Mononuclear cell (primary cell): ENCODE data around the gene RNF224. TPM values are rescaled to one million over a fixed set of nuclear protein-coding genes. Genes with fewer than 3 reads are reported as not detected.

ENCODE experiments used
- total RNA-seq: library from RNA; depleted of rRNA; stranded (reverse); fragments of >200 nt; gene quantifications from one replicate; pipeline ENCODE4 v1.2.3, GENCODE V29; 2012

RNF224 gene
- total RNA-seq, 1 donor = 0.10 TPM

Other genes starting within 250 kb of the RNF224 start
- 10.8 TPM for gene PTGDS, start 250.0 kb upstream of the RNF224 start, total RNA-seq
- 0.10 TPM for gene LCNL1, start 244.5 kb upstream of the RNF224 start, total RNA-seq
- gene PAXX, start 235.1 kb upstream of the RNF224 start, total RNA-seq = 23.6 TPM
- 3.4 TPM for gene CLIC3, start 230.9 kb upstream of the RNF224 start, total RNA-seq
- gene ABCA2, start 199.3 kb upstream of the RNF224 start, total RNA-seq = 14.7 TPM
- 2.6 TPM for gene FUT7, start 195.4 kb upstream of the RNF224 start, total RNA-seq
- 2.5 TPM for gene NPDC1, start 181.3 kb upstream of the RNF224 start, total RNA-seq
- gene ENTPD2, start 173.4 kb upstream of the RNF224 start, total RNA-seq = not detected
- 3.3 TPM for gene SAPCD2, start 156.9 kb upstream of the RNF224 start, total RNA-seq
- gene UAP1L1, start 150.0 kb upstream of the RNF224 start, total RNA-seq = 6.2 TPM
- 30.3 TPM for gene MAN1B1, start 140.5 kb upstream of the RNF224 start, total RNA-seq
- gene DPP7, start 112.8 kb upstream of the RNF224 start, total RNA-seq = 86.9 TPM
- not detected for gene GRIN1, start 88.3 kb upstream of the RNF224 start, total RNA-seq
- gene LRRC26, start 57.5 kb upstream of the RNF224 start, total RNA-seq = 0.21 TPM
- not detected for gene TMEM210, start 55.4 kb upstream of the RNF224 start, total RNA-seq
- 36.7 TPM for gene ANAPC2, start 38.9 kb upstream of the RNF224 start, total RNA-seq
- 38.2 TPM for gene SSNA1, start 38.8 kb upstream of the RNF224 start, total RNA-seq
- gene TPRN, start 26.8 kb upstream of the RNF224 start, total RNA-seq = 2.4 TPM
- 21.1 TPM for gene TMEM203, start 21.9 kb upstream of the RNF224 start, total RNA-seq
- 9.2 TPM for gene NDOR1, start 21.8 kb upstream of the RNF224 start, total RNA-seq
- 0.31 TPM for gene RNF208, start 5.3 kb upstream of the RNF224 start, total RNA-seq
- gene CYSRT1, start 2.3 kb upstream of the RNF224 start, total RNA-seq = 0.21 TPM
- gene SLC34A3, start 3.4 kb downstream of the RNF224 start, total RNA-seq = not detected
- 67.9 TPM for gene TUBB4B, start 13.8 kb downstream of the RNF224 start, total RNA-seq
- not detected for gene STPG3, start 23.8 kb downstream of the RNF224 start, total RNA-seq
- 20.9 TPM for gene NELFB, start 27.8 kb downstream of the RNF224 start, total RNA-seq
- 5.4 TPM for gene TOR4A, start 50.2 kb downstream of the RNF224 start, total RNA-seq
- gene NRARP, start 74.8 kb downstream of the RNF224 start, total RNA-seq = 1.8 TPM
- gene EXD3, start 195.7 kb downstream of the RNF224 start, total RNA-seq = 6.1 TPM
- gene NOXA1, start 195.9 kb downstream of the RNF224 start, total RNA-seq = 2.2 TPM
- gene ENTPD8, start 213.9 kb downstream of the RNF224 start, total RNA-seq = not detected
- 23.7 TPM for gene NSMF, start 231.8 kb downstream of the RNF224 start, total RNA-seq